ENCODE data around the gene TPCN2. TPM values are rescaled to one million over a fixed set of nuclear protein-coding genes. Genes with fewer than 3 reads are reported as not detected.

TPCN2 gene
- total and polyA plus RNA-seq, 5 experiments from 2014 or later, result 3.8 to 27.2 (median 6.3) TPM

DNA sequence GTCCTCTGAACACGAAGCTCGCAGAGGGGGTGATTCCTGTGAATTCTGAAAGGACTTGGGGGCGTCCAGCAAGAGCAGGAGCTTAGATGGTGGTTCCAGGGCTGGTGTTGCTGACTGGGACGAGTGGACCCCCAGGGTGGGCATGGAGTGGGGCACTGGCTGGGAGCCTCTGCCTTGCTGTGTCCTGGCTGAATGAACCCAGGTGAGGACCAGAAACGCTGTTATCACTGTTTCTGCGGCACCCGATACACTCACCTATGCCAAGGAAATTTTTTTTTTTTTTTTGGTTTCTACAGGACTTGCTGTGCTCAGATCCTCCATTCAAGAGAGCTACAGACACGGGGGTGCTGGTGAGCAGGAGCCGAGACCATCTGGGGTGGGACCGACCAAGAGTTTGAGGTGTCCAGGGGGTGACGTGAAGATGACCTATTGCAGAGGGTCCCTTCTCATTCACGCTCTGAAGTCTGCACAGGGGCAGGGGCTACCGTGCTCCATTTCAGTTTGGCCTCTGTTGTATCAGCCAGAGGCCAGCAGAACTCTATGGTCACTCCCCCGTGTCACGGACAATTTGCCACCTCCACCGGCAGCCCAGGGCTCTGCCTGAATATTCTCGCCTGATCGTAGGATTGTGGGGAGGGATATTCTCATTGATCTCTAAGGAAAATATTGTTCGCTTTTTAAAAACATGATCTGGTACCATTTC lies 110.6 kb downstream of the TPCN2 start:
- POLR2A ChIA-PET, result no interaction called here
- H3K27ac Mint-ChIP-seq, result no peak overlapping the region

DNA sequence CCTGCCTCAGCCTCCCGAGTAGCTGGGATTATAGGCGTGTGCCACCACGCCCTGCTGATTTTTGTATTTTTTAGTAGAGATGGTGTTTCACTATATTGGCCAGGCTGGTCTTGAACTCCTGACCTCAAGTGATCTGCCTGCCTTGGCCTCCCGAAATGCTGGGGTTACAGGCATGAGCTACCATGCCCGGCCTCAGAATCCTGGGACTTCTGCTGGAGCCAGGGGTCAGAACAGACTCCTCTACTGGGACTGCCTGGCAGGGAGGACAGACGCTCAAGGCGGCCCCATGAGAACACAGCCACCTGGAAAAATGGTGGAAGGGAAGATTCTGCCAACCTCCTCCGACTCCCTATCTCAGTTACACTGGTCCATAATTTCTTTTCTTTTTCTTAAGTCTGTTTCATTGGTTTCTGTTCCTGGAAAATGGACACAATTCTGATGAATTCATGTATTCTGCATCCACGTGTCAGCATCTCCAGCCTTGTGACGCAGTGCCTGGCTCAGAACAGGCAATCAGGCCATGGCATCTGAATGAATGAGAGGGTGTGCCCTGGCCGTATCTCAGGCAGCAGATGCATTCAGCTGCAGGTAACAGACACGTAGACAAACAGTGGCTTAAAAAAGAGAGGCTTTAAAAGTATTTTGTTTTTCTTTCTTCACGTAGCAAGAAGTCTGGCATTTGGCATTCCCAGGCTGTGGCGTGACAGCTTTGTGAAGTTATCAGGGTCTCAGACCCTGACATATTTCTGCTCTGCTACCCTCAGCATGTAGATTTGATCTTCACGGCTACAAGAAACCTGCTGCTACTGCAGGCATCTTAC lies 111.8 kb downstream of the TPCN2 start:
- H3K4me1 Mint-ChIP-seq, result peaks cover 0 to 7% (median under 1%) of the 10 kb centered on the region in 4 donors
- H3K36me3 Mint-ChIP-seq, result peaks cover 0 to 26% (median 3%) of the 10 kb centered on the region in 3 donors
- POLR2A ChIA-PET, result no interaction called here
- DNase-seq (no peak), ATAC-seq (no peak)
- H3K27ac Mint-ChIP-seq, result no peak overlapping the region
- peaks cover 0 to 12% (median 0%) of the 10 kb centered on the region in 5 donors for H3K27me3 Mint-ChIP-seq
- H3K4me3 Mint-ChIP-seq, result no peak overlapping the region
- H3K9me3 Mint-ChIP-seq, result peaks cover 0 to 21% (median 8%) of the 10 kb centered on the region in 9 donors

More for the DNA sequence above, 110.6 kb downstream of the TPCN2 start:
- H3K36me3 Mint-ChIP-seq, result peaks cover 0 to 26% (median 3%) of the 10 kb centered on the region in 3 donors
- H3K9me3 Mint-ChIP-seq, result peaks cover 0 to 19% (median 8%) of the 10 kb centered on the region in 9 donors
- H3K4me3 Mint-ChIP-seq, result no peak overlapping the region
- DNase-seq, result no peak
- ATAC-seq, result no peak
- H3K27me3 Mint-ChIP-seq, result peaks cover 0 to 9% (median 0%) of the 10 kb centered on the region in 5 donors
- H3K4me1 Mint-ChIP-seq, result peaks cover 0 to 7% (median under 1%) of the 10 kb centered on the region in 4 donors

DNA sequence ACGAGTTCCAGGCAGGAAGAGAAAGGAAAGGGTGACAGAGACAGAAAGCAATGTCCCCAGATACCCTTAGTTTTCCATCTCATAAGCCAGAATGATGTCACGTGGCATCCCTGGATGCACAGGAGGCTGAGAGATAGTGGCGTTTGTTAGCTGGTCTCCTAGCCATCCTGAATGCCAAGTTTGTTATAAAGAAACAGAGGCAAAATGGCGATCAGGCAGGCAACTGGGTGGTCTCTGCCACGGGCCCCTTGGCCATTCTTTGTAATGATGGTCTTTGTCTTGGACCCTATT lies 112.3 kb downstream of the TPCN2 start:
- H3K4me3 Mint-ChIP-seq, result no peak overlapping the region
- H3K9me3 Mint-ChIP-seq, result peaks cover 0 to 21% (median 8%) of the 10 kb centered on the region in 9 donors
- POLR2A ChIA-PET, result no interaction called here
- ATAC-seq (no peak), DNase-seq (no peak)
- H3K36me3 Mint-ChIP-seq, result peaks cover 0 to 26% (median 3%) of the 10 kb centered on the region in 3 donors
- no peak overlapping the region for H3K27ac Mint-ChIP-seq
- peaks cover 0 to 7% (median under 1%) of the 10 kb centered on the region in 4 donors for H3K4me1 Mint-ChIP-seq
- peaks cover 0 to 13% (median 0%) of the 10 kb centered on the region in 5 donors for H3K27me3 Mint-ChIP-seq

- no peak for DNase-seq
- POLR2A ChIA-PET, result no interaction called here
- ATAC-seq, result no peak
- Mint-ChIP-seq H3K27me3 (peaks cover 0 to 8% (median 1%) of the 10 kb centered on the region in 5 donors), H3K4me3 (no peak overlapping the region), H3K27ac (no peak overlapping the region), H3K36me3 (peaks cover 0 to 26% (median 3%) of the 10 kb centered on the region in 3 donors), H3K9me3 (peaks cover 0 to 21% (median 8%) of the 10 kb centered on the region in 9 donors), H3K4me1 (peaks cover 5 to 7% (median 6%) of the 10 kb centered on the region in 4 donors)
Measured at GRCh38 chr11:69162505-69162904, 113.8 kb downstream of the TPCN2 start.

GRCh38 chr11:69163842-69164241 lies 115.1 kb downstream of the TPCN2 start:
- no peak for DNase-seq
- ATAC-seq, result no peak
- POLR2A ChIA-PET, result no interaction called here
- Mint-ChIP-seq H3K36me3 (peaks cover 0 to 26% (median 3%) of the 10 kb centered on the region in 3 donors), H3K27me3 (peaks cover 0 to 10% (median 3%) of the 10 kb centered on the region in 5 donors), H3K9me3 (peaks cover 0 to 21% (median 8%) of the 10 kb centered on the region in 9 donors), H3K4me3 (no peak overlapping the region), H3K4me1 (peaks cover 5 to 7% (median 6%) of the 10 kb centered on the region in 4 donors), H3K27ac (no peak overlapping the region)

DNA sequence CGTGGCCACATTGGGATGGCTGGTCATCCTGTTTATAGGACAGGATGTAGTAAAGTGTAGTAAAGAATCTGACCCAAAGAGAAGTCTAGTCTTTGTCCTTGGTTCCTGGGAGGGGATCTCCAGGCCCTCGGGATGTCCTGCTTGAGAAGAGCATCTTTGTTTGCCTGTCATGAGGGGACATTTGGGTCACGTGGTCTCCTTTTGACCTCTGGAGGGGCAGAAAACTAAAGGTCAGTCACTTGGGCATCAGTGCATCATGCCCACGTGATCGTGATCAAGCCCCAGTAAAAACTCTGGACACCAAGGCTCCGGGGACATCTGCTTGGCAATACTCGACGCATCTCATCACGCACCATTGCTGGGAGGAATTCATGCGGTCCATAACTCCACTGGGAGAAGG lies 116.1 kb downstream of the TPCN2 start:
- H3K27me3 Mint-ChIP-seq, result peaks cover 0 to 12% (median 3%) of the 10 kb centered on the region in 5 donors

GRCh38 chr11:69165775-69166174 lies 117.0 kb downstream of the TPCN2 start:
- no peak overlapping the region for H3K4me3 Mint-ChIP-seq
- H3K27ac Mint-ChIP-seq, result no peak overlapping the region
- peaks cover 5 to 6% (median 5%) of the 10 kb centered on the region in 4 donors for H3K4me1 Mint-ChIP-seq
- DNase-seq, result no peak
- peaks cover 0 to 12% (median 3%) of the 10 kb centered on the region in 5 donors for H3K27me3 Mint-ChIP-seq
- peaks cover 0 to 21% (median 8%) of the 10 kb centered on the region in 9 donors for H3K9me3 Mint-ChIP-seq
- H3K36me3 Mint-ChIP-seq, result peaks cover 0 to 26% (median 3%) of the 10 kb centered on the region in 3 donors
- POLR2A ChIA-PET, result interaction anchor here (0.6 kb wide), 1 partner anchor 12 kb away, joined by 7 read pairs; no protein-coding TSS in a partner anchor
- no peak for ATAC-seq

More for the DNA sequence above, 116.1 kb downstream of the TPCN2 start:
- peaks cover 0 to 26% (median 3%) of the 10 kb centered on the region in 3 donors for H3K36me3 Mint-ChIP-seq
- H3K4me3 Mint-ChIP-seq, result no peak overlapping the region
- H3K27ac Mint-ChIP-seq, result no peak overlapping the region
- POLR2A ChIA-PET, result no interaction called here
- H3K9me3 Mint-ChIP-seq, result peaks cover 0 to 21% (median 8%) of the 10 kb centered on the region in 9 donors
- DNase-seq, result no peak
- ATAC-seq, result no peak
- peaks cover 5 to 7% (median 6%) of the 10 kb centered on the region in 4 donors for H3K4me1 Mint-ChIP-seq

DNA sequence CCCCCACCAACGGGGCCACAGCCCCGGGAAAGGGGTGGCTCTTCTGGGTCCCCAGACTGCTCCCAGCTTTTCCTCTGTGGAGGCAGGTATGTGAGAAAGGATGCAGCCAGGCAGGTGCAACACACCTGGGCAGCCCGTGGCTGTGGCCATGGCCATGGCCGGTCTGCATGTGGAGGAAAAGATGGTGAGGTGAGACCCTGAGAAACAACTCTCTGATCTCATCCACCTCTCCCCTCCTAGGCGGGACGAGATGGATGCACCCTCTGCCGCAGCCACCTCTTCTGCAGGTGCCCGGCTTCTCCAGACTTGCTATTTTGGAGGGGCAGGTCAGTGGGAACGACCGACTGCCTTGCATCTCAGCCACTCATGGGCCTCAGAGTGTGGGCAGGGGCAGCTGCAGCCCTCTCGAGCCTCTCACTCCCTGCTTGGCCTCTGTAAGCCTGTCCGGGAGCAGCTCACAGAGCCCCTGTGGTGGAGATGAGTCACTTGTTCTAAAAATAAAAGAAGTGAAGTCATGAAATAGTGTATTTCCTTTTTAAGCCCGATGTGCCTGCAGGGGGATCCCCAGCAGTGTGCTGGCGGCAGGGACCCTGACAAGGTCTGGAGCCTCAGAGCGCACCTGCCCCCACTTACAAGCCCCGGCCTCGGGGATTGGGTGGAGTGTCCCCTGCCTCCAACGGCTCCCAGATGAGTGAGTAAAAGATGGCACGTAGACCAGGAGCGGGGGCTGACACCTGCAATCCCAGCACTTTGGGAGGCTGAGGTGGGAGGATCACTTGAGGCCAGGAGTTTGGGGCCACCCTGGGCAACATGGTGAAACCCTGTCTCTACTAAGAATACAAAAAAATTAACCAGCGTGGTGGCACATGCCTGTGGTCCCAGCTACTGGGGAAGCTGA lies 117.7 kb downstream of the TPCN2 start:
- DNase-seq (no peak), ATAC-seq (peak; percentile 58 to 63)
- peaks cover 0 to 24% (median 3%) of the 10 kb centered on the region in 3 donors for H3K36me3 Mint-ChIP-seq
- H3K27me3 Mint-ChIP-seq, result peaks cover 0 to 12% (median 3%) of the 10 kb centered on the region in 5 donors
- peaks cover 5 to 6% (median 5%) of the 10 kb centered on the region in 4 donors for H3K4me1 Mint-ChIP-seq
- POLR2A ChIA-PET, result interaction anchor here (0.6 kb wide), 1 partner anchor 13 kb away, joined by 7 read pairs; no protein-coding TSS in a partner anchor
- H3K9me3 Mint-ChIP-seq, result peaks cover 0 to 21% (median 8%) of the 10 kb centered on the region in 9 donors
- no peak overlapping the region for H3K27ac Mint-ChIP-seq
- no peak overlapping the region for H3K4me3 Mint-ChIP-seq

DNA sequence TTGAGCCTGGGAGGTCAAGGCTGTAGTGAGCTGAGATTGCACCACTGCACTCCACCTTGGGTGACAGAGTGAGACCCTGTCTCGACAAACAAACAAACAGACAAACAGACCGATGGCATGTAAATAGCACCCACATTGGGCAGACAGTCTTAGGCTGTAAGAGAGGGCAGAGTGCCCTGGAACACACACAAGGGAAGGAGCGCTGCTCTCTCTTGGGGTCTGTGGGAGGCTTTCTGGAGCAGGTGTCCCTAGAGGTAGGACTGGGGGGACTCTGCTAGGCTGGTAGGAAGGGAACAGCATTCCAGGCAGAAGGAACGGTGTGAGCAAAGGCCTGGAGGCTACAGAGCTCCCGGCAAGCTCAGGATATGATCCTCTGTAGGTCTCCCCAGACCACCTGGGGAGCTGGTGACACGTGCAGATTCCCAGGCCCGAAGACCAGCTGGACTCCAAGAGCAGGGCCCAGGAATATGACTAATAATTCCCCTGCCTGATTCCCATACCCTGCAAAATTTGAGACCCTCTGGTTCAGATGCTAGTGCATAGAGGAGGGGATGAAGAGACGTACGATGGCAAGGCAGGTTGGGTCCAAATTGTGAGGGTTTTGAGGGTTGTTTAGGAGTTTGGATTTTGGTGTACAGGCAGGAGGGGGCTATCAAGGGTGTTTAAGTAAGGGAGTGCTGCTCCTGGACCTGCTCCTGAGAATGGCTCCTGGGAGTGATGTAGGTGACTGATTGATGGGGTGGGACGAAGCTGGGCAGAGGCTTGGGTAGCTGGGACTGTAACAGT lies 118.6 kb downstream of the TPCN2 start:
- Mint-ChIP-seq H3K36me3 (peaks cover 0 to 16% (median 3%) of the 10 kb centered on the region in 3 donors), H3K27ac (peak overlapping the region in 2 of 10 donors; percentile 11 to 62), H3K27me3 (peaks cover 0 to 12% (median 3%) of the 10 kb centered on the region in 5 donors), H3K4me3 (no peak overlapping the region), H3K9me3 (peaks cover 0 to 21% (median 8%) of the 10 kb centered on the region in 9 donors), H3K4me1 (peaks cover 5 to 6% (median 5%) of the 10 kb centered on the region in 4 donors)
- POLR2A ChIA-PET, result no interaction called here
- DNase-seq (no peak), ATAC-seq (no peak)

DNA sequence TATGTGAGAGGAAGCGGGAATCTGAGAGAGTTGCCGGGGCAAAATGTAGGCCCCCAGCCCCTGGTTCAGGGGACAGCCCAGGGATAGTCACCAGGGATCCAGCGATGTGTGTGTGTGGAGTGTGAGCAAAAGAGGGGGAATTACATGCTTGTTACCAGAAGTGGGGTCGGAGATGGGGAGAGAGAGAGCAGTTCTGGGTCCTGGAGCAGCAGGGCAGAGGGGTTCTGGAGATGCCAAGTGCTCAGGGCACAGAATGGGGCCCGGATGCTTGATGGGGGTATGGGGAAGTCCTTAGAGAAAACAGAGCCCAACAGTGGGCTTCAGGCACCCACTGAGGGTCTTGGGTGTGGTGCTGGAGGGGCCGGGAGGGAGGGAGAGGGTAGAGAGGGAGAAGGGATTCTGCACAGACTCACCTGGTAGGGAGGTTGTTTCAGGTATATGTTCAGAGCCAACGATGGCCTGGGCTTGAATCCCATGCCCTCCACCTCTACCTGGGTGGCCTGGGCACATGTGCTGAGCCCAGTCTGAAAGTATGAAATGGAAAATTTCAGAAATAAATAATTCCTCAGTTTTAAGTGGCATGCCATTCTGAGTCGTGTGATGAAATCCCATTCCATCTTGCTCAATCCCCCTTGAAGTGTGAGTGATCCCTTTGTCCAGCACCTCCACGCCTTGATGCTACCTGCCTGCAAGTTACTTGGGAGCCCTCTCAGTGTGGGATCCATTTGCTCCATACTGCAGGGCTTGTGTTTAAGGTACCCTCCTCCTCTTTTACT lies 119.4 kb downstream of the TPCN2 start:
- Mint-ChIP-seq H3K36me3 (peaks cover 0 to 9% (median 3%) of the 10 kb centered on the region in 3 donors), H3K27me3 (peaks cover 0 to 12% (median 3%) of the 10 kb centered on the region in 5 donors), H3K9me3 (peaks cover 0 to 13% (median 6%) of the 10 kb centered on the region in 9 donors), H3K27ac (peak overlapping the region in 1 of 10 donors; percentile 62), H3K4me1 (peaks cover 5 to 6% (median 5%) of the 10 kb centered on the region in 4 donors), H3K4me3 (no peak overlapping the region)
- ATAC-seq (no peak), DNase-seq (no peak)
- POLR2A ChIA-PET, result no interaction called here

DNA sequence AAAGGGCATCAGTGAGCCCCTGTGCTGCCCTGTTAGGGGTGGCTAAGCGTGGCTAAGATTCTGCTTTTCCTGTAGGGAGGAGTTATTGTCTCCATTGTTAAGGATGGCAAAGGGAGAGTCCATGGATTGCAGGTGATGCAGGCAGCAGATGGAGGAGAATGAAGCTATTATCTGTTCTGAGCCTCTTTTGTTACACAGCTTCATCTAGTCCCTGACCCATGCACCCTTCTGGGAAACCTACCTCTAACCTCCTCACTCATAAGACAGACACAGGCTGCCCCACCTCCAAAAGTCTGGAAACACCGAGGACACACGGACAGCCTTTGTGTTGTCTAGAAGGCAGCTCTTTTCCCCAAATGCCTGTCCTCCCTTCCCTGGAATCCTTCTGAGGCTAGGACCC lies 120.7 kb downstream of the TPCN2 start:
- peaks cover 5 to 6% (median 5%) of the 10 kb centered on the region in 4 donors for H3K4me1 Mint-ChIP-seq

More for the DNA sequence above, 120.7 kb downstream of the TPCN2 start:
- H3K27me3 Mint-ChIP-seq, result peaks cover 0 to 12% (median 3%) of the 10 kb centered on the region in 5 donors
- POLR2A ChIA-PET, result no interaction called here
- no peak overlapping the region for H3K4me3 Mint-ChIP-seq
- H3K9me3 Mint-ChIP-seq, result peaks cover 0 to 7% (median 2%) of the 10 kb centered on the region in 9 donors
- ATAC-seq, result no peak
- no peak for DNase-seq
- peak overlapping the region in 1 of 10 donors; percentile 17 for H3K27ac Mint-ChIP-seq
- H3K36me3 Mint-ChIP-seq, result no peaks in the 10 kb centered on the region

Measured in naive thymus-derived CD8-positive, alpha-beta T cell (primary cell).